GM12878 (cell line): Measurements from ENCODE around the gene LRRC45. TPM values are rescaled to one million over a fixed set of nuclear protein-coding genes. Genes with fewer than 3 reads are reported as not detected.
A peak's percentile ranks its signal among the peaks of the same experiment; 100 is the strongest.

Source experiments
- CHD1 ChIP-seq: IDR thresholded peaks from 2 replicates; pipeline ENCODE4 v1.6.1; 2012; ENCODE audit warnings: low read depth, low read length, improper control_type of control experiment
- ESRRA ChIP-seq: IDR thresholded peaks from 2 replicates; pipeline ENCODE4 v1.6.1; 2012; ENCODE audit warnings: mild to moderate bottlenecking, low read length, improper control_type of control experiment
- FOXM1 ChIP-seq: IDR thresholded peaks from 2 replicates; pipeline ENCODE4 v1.6.1; 2012; ENCODE audit warnings: low read depth, mild to moderate bottlenecking, inconsistent platforms, low read length, moderate library complexity
- IRF4 ChIP-seq: IDR thresholded peaks from 2 replicates; pipeline ENCODE4 v1.6.1; 2011; ENCODE audit warnings: low read depth, low read length
- JUNB ChIP-seq: IDR thresholded peaks from 2 replicates; pipeline ENCODE4 v1.6.1; 2016; ENCODE audit warnings: antibody characterized with exemption, mild to moderate bottlenecking
- KLF5 ChIP-seq: fragments of 450-650 bp; IDR thresholded peaks from 2 replicates; pipeline ENCODE4 v1.6.1; 2014; ENCODE audit warnings: mild to moderate bottlenecking; ENCODE audit not compliant: partially characterized antibody
- NFYA ChIP-seq: IDR thresholded peaks from 2 replicates; pipeline ENCODE4 v1.6.1; 2011; ENCODE audit warnings: low read depth, mild to moderate bottlenecking, low read length, improper control_type of control experiment, borderline replicate concordance
- NFYB ChIP-seq: IDR thresholded peaks from 2 replicates; pipeline ENCODE4 v1.6.1; 2011; ENCODE audit warnings: low read depth, mild to moderate bottlenecking, low read length, improper control_type of control experiment, moderate library complexity; ENCODE audit not compliant: insufficient read depth
- PAX5 ChIP-seq: IDR thresholded peaks from 2 replicates; pipeline ENCODE4 v1.6.1; 2011; ENCODE audit warnings: low read depth, low read length, borderline replicate concordance
- POLR2AphosphoS5 ChIP-seq: IDR thresholded peaks from 2 replicates; pipeline ENCODE4 v1.6.1; 2011; ENCODE audit warnings: mild to moderate bottlenecking, low read length, inconsistent platforms
- POU2F2 ChIP-seq: IDR thresholded peaks from 3 replicates; pipeline ENCODE4 v1.6.1; 2011; ENCODE audit warnings: low read depth, mild to moderate bottlenecking, low read length, borderline replicate concordance
- RUNX3 ChIP-seq: IDR thresholded peaks from 2 replicates; pipeline ENCODE4 v1.6.1; 2012; ENCODE audit warnings: low read length, inconsistent platforms
- SMAD1 ChIP-seq: fragments of 450-650 bp; IDR thresholded peaks from 2 replicates; pipeline ENCODE4 v1.6.1; 2018; ENCODE audit warnings: mild to moderate bottlenecking, low read depth; ENCODE audit not compliant: partially characterized antibody
- TCF7 ChIP-seq: IDR thresholded peaks from 2 replicates; pipeline ENCODE4 v1.6.1; 2014; ENCODE audit warnings: antibody characterized with exemption, borderline replicate concordance
- ZSCAN29 ChIP-seq: fragments of 450-650 bp; IDR thresholded peaks from 2 replicates; pipeline ENCODE4 v1.6.1; 2017; ENCODE audit warnings: mild to moderate bottlenecking, moderate library complexity
- ZZZ3 ChIP-seq: IDR thresholded peaks from 2 replicates; pipeline ENCODE4 v1.6.1; 2011; ENCODE audit warnings: low read depth; ENCODE audit not compliant: control insufficient read depth, insufficient read length
- polyA plus RNA-seq, 11 experiments: library from polyadenylated mRNA; depleted of rRNA in 4 of 11; unstranded in 6 of 11; stranded (reverse) in 5 of 11; fragments of >200 nt; fragmentation: Nextera tagmentation in 4 of 11; fragmentation: Illumina TruSeq in 1 of 11; extraction: Ambion mirVana in 4 of 11; extraction: Trizol in 1 of 11; gene quantifications; 1 replicate in 1 of 11; 2 replicates in 10 of 11; pipeline versions ENCODE4 v1.2.1 to v1.2.3, GENCODE V29; 2011 to 2016; ENCODE audit warnings: inconsistent platforms in 2 of 11, missing spikeins in 2 of 11, low read depth in 1 of 11
- total RNA-seq, 4 experiments: library from RNA; depleted of rRNA in 3 of 4; stranded (reverse); fragments of >200 nt in 3 of 4; fragmentation: Illumina TruSeq in 1 of 4; extraction: Trizol in 1 of 4; gene quantifications; 2 replicates each; pipeline versions ENCODE4 v1.2.1 to v1.2.3, GENCODE V29; 2013 to 2021
- TF ChIP-seq, protein P1 (sequence below): IDR thresholded peaks from 2 replicates; pipeline ENCODE4 v1.6.1; 2012; ENCODE audit warnings: low read depth, low read length, improper control_type of control experiment
- TF ChIP-seq, protein P2 (sequence below): fragments of 450-650 bp; IDR thresholded peaks from 2 replicates; pipeline ENCODE4 v1.6.1; 2014; ENCODE audit warnings: mild to moderate bottlenecking
- TF ChIP-seq, protein P3 (sequence below): fragments of 450-650 bp; formaldehyde crosslinking; IDR thresholded peaks from 2 replicates; pipeline ENCODE4 v1.4.0; 2022; ENCODE audit warnings: mild to moderate bottlenecking, moderate library complexity
- TF ChIP-seq, protein P4 (sequence below): fragments of 450-650 bp; IDR thresholded peaks from 2 replicates; pipeline ENCODE4 v1.6.1; 2017; ENCODE audit warnings: low read depth, mild to moderate bottlenecking, moderate library complexity
- TF ChIP-seq, protein P5 (sequence below): IDR thresholded peaks from 2 replicates; pipeline ENCODE4 v1.6.1; 2012; ENCODE audit warnings: low read depth, low read length, improper control_type of control experiment

Gene LRRC45
- total and polyA plus RNA-seq, 10 of the 15 experiments (the other 5 are each of a cell fraction or from before 2014, with no cell fraction given), result 0.03 to 27.7 (median 10.4) TPM

DNA sequence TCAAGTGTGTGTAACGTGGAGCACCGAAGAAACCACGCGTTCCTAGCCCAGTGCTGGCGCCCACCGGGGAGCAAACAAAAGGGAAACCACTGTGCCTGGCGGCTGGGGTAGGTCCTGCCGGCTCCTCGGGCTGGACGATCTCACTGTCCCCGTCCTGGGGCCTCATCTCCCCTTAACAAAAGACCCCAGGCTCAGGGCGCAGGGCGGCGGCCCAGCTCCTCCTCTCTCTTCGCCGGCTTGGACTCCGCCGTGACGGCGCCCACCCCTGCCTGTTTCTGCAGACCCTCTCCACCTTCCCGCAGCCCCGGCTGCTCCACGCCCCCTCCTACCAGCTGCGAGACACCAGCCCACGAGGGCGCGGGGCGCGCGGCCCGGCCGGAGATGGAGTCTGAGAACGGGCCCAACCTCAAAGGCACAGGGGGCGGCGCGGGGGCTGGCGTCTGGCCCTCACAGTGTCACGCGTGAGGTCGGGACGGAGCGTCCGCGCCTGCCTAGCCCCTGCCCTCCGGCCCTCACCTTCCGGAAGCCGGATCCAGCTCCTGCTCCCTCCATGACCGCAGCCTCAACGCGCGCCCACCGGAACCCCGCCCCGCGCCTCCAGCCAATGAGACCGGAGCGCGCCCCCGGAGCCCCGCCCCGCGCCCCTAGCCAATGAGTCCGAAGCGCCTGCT lies 660 bp upstream of the LRRC45 start, which contains the start of gene CENPX (continued):
- no peak for TF ChIP-seq TCF7
- no peak for TF ChIP-seq NFYA
- TF ChIP-seq, protein P1, sequence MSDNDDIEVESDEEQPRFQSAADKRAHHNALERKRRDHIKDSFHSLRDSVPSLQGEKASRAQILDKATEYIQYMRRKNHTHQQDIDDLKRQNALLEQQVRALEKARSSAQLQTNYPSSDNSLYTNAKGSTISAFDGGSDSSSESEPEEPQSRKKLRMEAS, result peak; percentile 39; the same call in 1 of the 2 replicates
- no peak for TF ChIP-seq KLF5
- no peak for TF ChIP-seq IRF4
- no peak for TF ChIP-seq ZSCAN29
- TF ChIP-seq, protein P2, sequence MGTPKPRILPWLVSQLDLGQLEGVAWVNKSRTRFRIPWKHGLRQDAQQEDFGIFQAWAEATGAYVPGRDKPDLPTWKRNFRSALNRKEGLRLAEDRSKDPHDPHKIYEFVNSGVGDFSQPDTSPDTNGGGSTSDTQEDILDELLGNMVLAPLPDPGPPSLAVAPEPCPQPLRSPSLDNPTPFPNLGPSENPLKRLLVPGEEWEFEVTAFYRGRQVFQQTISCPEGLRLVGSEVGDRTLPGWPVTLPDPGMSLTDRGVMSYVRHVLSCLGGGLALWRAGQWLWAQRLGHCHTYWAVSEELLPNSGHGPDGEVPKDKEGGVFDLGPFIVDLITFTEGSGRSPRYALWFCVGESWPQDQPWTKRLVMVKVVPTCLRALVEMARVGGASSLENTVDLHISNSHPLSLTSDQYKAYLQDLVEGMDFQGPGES, result no peak
- TF ChIP-seq ZZZ3, result no peak
- TF ChIP-seq JUNB, result no peak
- TF ChIP-seq, protein P3, sequence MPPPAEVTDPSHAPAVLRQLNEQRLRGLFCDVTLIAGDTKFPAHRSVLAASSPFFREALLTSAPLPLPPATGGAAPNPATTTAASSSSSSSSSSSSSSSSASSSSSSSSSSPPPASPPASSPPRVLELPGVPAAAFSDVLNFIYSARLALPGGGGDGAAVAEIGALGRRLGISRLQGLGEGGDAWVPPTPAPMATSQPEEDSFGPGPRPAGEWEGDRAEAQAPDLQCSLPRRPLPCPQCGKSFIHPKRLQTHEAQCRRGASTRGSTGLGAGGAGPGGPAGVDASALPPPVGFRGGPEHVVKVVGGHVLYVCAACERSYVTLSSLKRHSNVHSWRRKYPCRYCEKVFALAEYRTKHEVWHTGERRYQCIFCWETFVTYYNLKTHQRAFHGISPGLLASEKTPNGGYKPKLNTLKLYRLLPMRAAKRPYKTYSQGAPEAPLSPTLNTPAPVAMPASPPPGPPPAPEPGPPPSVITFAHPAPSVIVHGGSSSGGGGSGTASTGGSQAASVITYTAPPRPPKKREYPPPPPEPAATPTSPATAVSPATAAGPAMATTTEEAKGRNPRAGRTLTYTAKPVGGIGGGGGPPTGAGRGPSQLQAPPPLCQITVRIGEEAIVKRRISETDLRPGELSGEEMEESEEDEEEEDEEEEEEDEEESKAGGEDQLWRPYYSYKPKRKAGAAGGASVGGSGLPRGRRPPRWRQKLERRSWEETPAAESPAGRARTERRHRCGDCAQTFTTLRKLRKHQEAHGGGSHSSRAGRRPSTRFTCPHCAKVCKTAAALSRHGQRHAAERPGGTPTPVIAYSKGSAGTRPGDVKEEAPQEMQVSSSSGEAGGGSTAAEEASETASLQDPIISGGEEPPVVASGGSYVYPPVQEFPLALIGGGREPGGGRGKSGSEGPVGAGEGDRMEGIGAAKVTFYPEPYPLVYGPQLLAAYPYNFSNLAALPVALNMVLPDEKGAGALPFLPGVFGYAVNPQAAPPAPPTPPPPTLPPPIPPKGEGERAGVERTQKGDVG, result no peak
- TF ChIP-seq, protein P4, sequence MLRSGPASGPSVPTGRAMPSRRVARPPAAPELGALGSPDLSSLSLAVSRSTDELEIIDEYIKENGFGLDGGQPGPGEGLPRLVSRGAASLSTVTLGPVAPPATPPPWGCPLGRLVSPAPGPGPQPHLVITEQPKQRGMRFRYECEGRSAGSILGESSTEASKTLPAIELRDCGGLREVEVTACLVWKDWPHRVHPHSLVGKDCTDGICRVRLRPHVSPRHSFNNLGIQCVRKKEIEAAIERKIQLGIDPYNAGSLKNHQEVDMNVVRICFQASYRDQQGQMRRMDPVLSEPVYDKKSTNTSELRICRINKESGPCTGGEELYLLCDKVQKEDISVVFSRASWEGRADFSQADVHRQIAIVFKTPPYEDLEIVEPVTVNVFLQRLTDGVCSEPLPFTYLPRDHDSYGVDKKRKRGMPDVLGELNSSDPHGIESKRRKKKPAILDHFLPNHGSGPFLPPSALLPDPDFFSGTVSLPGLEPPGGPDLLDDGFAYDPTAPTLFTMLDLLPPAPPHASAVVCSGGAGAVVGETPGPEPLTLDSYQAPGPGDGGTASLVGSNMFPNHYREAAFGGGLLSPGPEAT, result no peak
- no peak for TF ChIP-seq PAX5
- TF ChIP-seq RUNX3, result peak; percentile 73
- no peak for TF ChIP-seq SMAD1
- no peak for TF ChIP-seq FOXM1
- TF ChIP-seq POU2F2, result no peak
- TF ChIP-seq CHD1, result no peak
- no peak for TF ChIP-seq NFYB
- no peak for TF ChIP-seq ESRRA
- TF ChIP-seq, protein P5, sequence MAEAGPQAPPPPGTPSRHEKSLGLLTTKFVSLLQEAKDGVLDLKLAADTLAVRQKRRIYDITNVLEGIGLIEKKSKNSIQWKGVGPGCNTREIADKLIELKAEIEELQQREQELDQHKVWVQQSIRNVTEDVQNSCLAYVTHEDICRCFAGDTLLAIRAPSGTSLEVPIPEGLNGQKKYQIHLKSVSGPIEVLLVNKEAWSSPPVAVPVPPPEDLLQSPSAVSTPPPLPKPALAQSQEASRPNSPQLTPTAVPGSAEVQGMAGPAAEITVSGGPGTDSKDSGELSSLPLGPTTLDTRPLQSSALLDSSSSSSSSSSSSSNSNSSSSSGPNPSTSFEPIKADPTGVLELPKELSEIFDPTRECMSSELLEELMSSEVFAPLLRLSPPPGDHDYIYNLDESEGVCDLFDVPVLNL, result no peak
- peak; percentile 37; the same call in 1 of the 2 replicates for TF ChIP-seq POLR2AphosphoS5
